Subcutaneous adipose tissue (tissue), 4 donors: ENCODE results near the gene SEC11C. TPM values are rescaled to one million over a fixed set of nuclear protein-coding genes. Genes with fewer than 3 reads are reported as not detected.

ENCODE experiments used
- CTCF ChIP-seq: fragments of 450-650 bp; IDR thresholded peaks from one replicate; pipeline ENCODE4 v1.5.1; 2016; ENCODE audit warnings: low read depth, mild to moderate bottlenecking, control low read depth, antibody characterized with exemption, moderate library complexity
- total RNA-seq, 4 donors: library from RNA; depleted of rRNA; stranded (reverse); fragments of >200 nt; gene quantifications; one replicate each; pipeline ENCODE4 v1.1.0, GENCODE V29; 2016

Gene SEC11C
- total RNA-seq, 4 donors from 2014 or later, result 8.3 to 28.4 (median 15.7) TPM

GRCh38 chr18:59140302-59140885 is 710 bp downstream of the SEC11C start:
- TF ChIP-seq CTCF, result no peak

- TF ChIP-seq CTCF, result no peak
These were observed 1.8 kb downstream of the SEC11C start for GRCh38 chr18:59141294-59142068.

- no peak for TF ChIP-seq CTCF
These were observed 2.6 kb downstream of the SEC11C start for GRCh38 chr18:59142274-59142673.

- TF ChIP-seq CTCF, result no peak
These were observed 3.8 kb downstream of the SEC11C start for GRCh38 chr18:59143441-59143840.

GRCh38 chr18:59144483-59144882 is 4.8 kb downstream of the SEC11C start:
- TF ChIP-seq CTCF, result no peak

GRCh38 chr18:59145055-59145454 is 5.4 kb downstream of the SEC11C start:
- no peak for TF ChIP-seq CTCF

GRCh38 chr18:59148192-59148591 is 8.5 kb downstream of the SEC11C start:
- TF ChIP-seq CTCF, result no peak
